Nephron (organoid): ENCODE measurements around the gene FAT1.

Source experiments
- H3K27ac Mint-ChIP-seq, 3 experiments: 2 replicates each; pipeline ENCODE4 v1.8.0; 2020; ENCODE audit warnings: mixed read lengths in 3 of 3, mild to moderate bottlenecking in 2 of 3, moderate library complexity in 1 of 3
- H3K27me3 Mint-ChIP-seq: 2 replicates; pipeline ENCODE4 v1.8.0; 2021; ENCODE audit warnings: low read depth, mild to moderate bottlenecking, moderate library complexity, mixed read lengths
- H3K36me3 Mint-ChIP-seq: 2 replicates; pipeline ENCODE4 v1.8.0; 2020; ENCODE audit warnings: low read depth, mixed read lengths
- H3K4me1 Mint-ChIP-seq: 2 replicates; pipeline ENCODE4 v1.8.0; 2020; ENCODE audit warnings: mixed read lengths
- H3K4me3 Mint-ChIP-seq, 3 experiments: 2 replicates each; pipeline ENCODE4 v1.8.0; 2020; ENCODE audit warnings: mild to moderate bottlenecking in 3 of 3, mixed read lengths in 3 of 3, moderate library complexity in 2 of 3
- H3K9me3 Mint-ChIP-seq: 2 replicates; pipeline ENCODE4 v1.8.0; 2020; ENCODE audit warnings: mixed read lengths
- CTCF ChIP-seq, 3 experiments: fragments of 200-600 bp; sonication (generic); IDR thresholded peaks; one replicate each; pipeline ENCODE4 v1.5.0; 2021; ENCODE audit warnings: antibody characterized with exemption in 3 of 3; ENCODE audit not compliant: unreplicated experiment in 3 of 3

Gene FAT1

GRCh38 chr4:186588503-186588902 lies 135.2 kb downstream of the FAT1 start:
- Mint-ChIP-seq H3K36me3 (peaks cover 80% of the 10 kb centered on the region), H3K27ac (no peak overlapping the region), H3K27me3 (no peaks in the 10 kb centered on the region), H3K4me1 (no peaks in the 10 kb centered on the region), H3K4me3 (no peak overlapping the region), H3K9me3 (no peaks in the 10 kb centered on the region)
- no peak for TF ChIP-seq CTCF (IDR thresholded peaks at IDR 0.05; ENCODE audit: unreplicated experiment in 3 of 3)

- TF ChIP-seq CTCF (IDR thresholded peaks at IDR 0.05; ENCODE audit: unreplicated experiment in 3 of 3): peak; percentile 92 to 93 (median 93)
- Mint-ChIP-seq H3K4me3 (no peak overlapping the region), H3K9me3 (peaks cover 2% of the 10 kb centered on the region), H3K4me1 (no peaks in the 10 kb centered on the region), H3K27ac (no peak overlapping the region), H3K27me3 (no peaks in the 10 kb centered on the region), H3K36me3 (peaks cover 78% of the 10 kb centered on the region)
Measured at GRCh38 chr4:186587416-186588018, 136.1 kb downstream of the FAT1 start.

- peaks cover 6% of the 10 kb centered on the region for H3K9me3 Mint-ChIP-seq
- H3K27ac Mint-ChIP-seq: no peak overlapping the region
- H3K27me3 Mint-ChIP-seq: no peaks in the 10 kb centered on the region
- H3K4me1 Mint-ChIP-seq: no peaks in the 10 kb centered on the region
- TF ChIP-seq CTCF (IDR thresholded peaks at IDR 0.05; ENCODE audit: unreplicated experiment in 3 of 3): no peak
- H3K4me3 Mint-ChIP-seq: no peak overlapping the region
- H3K36me3 Mint-ChIP-seq: peaks cover 80% of the 10 kb centered on the region
Measured at GRCh38 chr4:186586205-186586604, 137.5 kb downstream of the FAT1 start.

GRCh38 chr4:186584912-186585311 lies 138.7 kb downstream of the FAT1 start:
- Mint-ChIP-seq H3K4me1 (no peaks in the 10 kb centered on the region), H3K27ac (no peak overlapping the region)

GRCh38 chr4:186581421-186581820 lies 142.2 kb downstream of the FAT1 start:
- peaks cover 62% of the 10 kb centered on the region for H3K36me3 Mint-ChIP-seq
- no peak for TF ChIP-seq CTCF (IDR thresholded peaks at IDR 0.05; ENCODE audit: unreplicated experiment in 3 of 3)

More at GRCh38 chr4:186584912-186585311, 138.7 kb downstream of the FAT1 start:
- peaks cover 6% of the 10 kb centered on the region for H3K9me3 Mint-ChIP-seq
- H3K36me3 Mint-ChIP-seq: peaks cover 77% of the 10 kb centered on the region
- H3K27me3 Mint-ChIP-seq: no peaks in the 10 kb centered on the region
- TF ChIP-seq CTCF (IDR thresholded peaks at IDR 0.05; ENCODE audit: unreplicated experiment in 3 of 3): no peak
- H3K4me3 Mint-ChIP-seq: no peak overlapping the region

GRCh38 chr4:186580669-186581068 lies 143.0 kb downstream of the FAT1 start:
- TF ChIP-seq CTCF (IDR thresholded peaks at IDR 0.05; ENCODE audit: unreplicated experiment in 3 of 3): no peak
- Mint-ChIP-seq H3K27ac (no peak overlapping the region), H3K9me3 (peaks cover 6% of the 10 kb centered on the region), H3K27me3 (no peaks in the 10 kb centered on the region), H3K36me3 (peaks cover 54% of the 10 kb centered on the region), H3K4me1 (no peaks in the 10 kb centered on the region), H3K4me3 (no peak overlapping the region)

More at GRCh38 chr4:186581421-186581820, 142.2 kb downstream of the FAT1 start:
- H3K4me1 Mint-ChIP-seq: no peaks in the 10 kb centered on the region
- H3K9me3 Mint-ChIP-seq: peaks cover 6% of the 10 kb centered on the region
- no peak overlapping the region for H3K27ac Mint-ChIP-seq
- H3K27me3 Mint-ChIP-seq: no peaks in the 10 kb centered on the region
- no peak overlapping the region for H3K4me3 Mint-ChIP-seq
